Measurements from ENCODE around the gene IMMP2L. TPM values are rescaled to one million over a fixed set of nuclear protein-coding genes. Genes with fewer than 3 reads are reported as not detected.

The IMMP2L gene
- total and polyA plus RNA-seq, 2 of the 4 experiments (the other 2 are of a cell fraction): 5.8 to 9.3 TPM

DNA sequence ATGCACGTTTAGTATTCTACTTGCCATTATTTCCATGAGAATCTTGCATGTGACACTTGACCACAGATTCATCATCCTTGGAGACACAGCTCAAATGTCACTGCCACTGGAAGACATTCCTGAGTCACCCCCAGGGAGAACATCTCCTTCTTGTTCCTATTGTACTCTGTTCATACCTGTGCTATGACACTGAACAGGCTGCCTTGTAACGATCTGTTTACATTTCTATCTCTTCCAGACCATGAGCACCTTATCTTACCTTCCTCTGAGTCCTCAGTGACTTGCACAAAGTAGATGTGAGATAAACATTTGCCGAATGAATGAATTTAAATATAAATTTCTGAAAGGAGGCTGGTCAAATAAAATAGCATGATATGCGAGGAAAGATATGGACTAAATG, 803.2 kb downstream of the IMMP2L start:
- H2AK9ac ChIP-seq (replicated peaks; ENCODE audit: low read depth, low read length, poor library complexity): no peak overlapping the region
- in situ Hi-C loops (cut with MboI; ENCODE audit: low sequenced_read_pairs): no loop called here
- H2BK15ac ChIP-seq (ENCODE audit: low read depth, low read length): no peak overlapping the region
- H3K4ac ChIP-seq (ENCODE audit: low read depth, low read length): no peak overlapping the region
- H4K5ac ChIP-seq (ENCODE audit: low read depth, low read length): no peak overlapping the region
- no peak overlapping the region for H2BK5ac ChIP-seq (ENCODE audit: low read depth, low read length, poor library complexity, severe bottlenecking)
- H2AK5ac ChIP-seq (ENCODE audit: low read depth, low read length): no peak overlapping the region
- no peaks in the 10 kb centered on the region for H3K9me1 ChIP-seq (ENCODE audit: insufficient read depth, low read length)
- no peaks in the 10 kb centered on the region for H3K36me3 ChIP-seq (ENCODE audit: control insufficient read depth, insufficient read depth, low read length)
- no peak overlapping the region for H4K91ac ChIP-seq (ENCODE audit: insufficient read depth, low read depth, low read length)
- intact Hi-C loops (cut with micrococcal nuclease): loop anchor here (5.0 kb wide), 1 partner anchor 548 kb away; no protein-coding TSS in a partner anchor
- CTCF ChIA-PET: no interaction called here
- no peak overlapping the region for H3K14ac ChIP-seq (replicated peaks; ENCODE audit: low read depth, low read length)
- no peaks in the 10 kb centered on the region for H4K20me1 ChIP-seq (ENCODE audit: insufficient read depth, low read length)
- no TSS peak for BruUV-seq (replicated peaks)
- TF ChIP-seq RCOR1 (IDR thresholded peaks at IDR 0.05; ENCODE audit: insufficient replicate concordance, low read length) (no peak), NFE2L2 (IDR thresholded peaks at IDR 0.05; ENCODE audit: low read depth, low read length) (no peak), SMC3 (IDR thresholded peaks at IDR 0.05; ENCODE audit: low read depth, low read length) (no peak), FOS (IDR thresholded peaks at IDR 0.05; ENCODE audit: low read depth, low read length) (no peak), USF2 (IDR thresholded peaks at IDR 0.05; ENCODE audit: low read depth, low read length) (no peak), MXI1 (IDR thresholded peaks at IDR 0.05; ENCODE audit: borderline replicate concordance, low read depth, low read length) (no peak), BHLHE40 (IDR thresholded peaks at IDR 0.05; ENCODE audit: low read depth, low read length) (no peak), MAZ (IDR thresholded peaks at IDR 0.05; ENCODE audit: borderline replicate concordance, low read depth, low read length) (no peak), CEBPB (IDR thresholded peaks at IDR 0.05; ENCODE audit: low read depth, low read length) (no peak), POLR2A (IDR thresholded peaks at IDR 0.05; ENCODE audit: low read depth, low read length) (no peak), RFX5 (IDR thresholded peaks at IDR 0.05; ENCODE audit: low read depth, low read length) (no peak), ELK1 (IDR thresholded peaks at IDR 0.05; ENCODE audit: borderline replicate concordance, low read depth, low read length) (no peak), RAD21 (IDR thresholded peaks at IDR 0.05; ENCODE audit: low read length) (no peak), MAFK (IDR thresholded peaks at IDR 0.05; ENCODE audit: low read depth, low read length) (no peak), CHD1 (IDR thresholded peaks at IDR 0.05; ENCODE audit: low read depth, low read length) (no peak)
- TF ChIP-seq, protein P1, sequence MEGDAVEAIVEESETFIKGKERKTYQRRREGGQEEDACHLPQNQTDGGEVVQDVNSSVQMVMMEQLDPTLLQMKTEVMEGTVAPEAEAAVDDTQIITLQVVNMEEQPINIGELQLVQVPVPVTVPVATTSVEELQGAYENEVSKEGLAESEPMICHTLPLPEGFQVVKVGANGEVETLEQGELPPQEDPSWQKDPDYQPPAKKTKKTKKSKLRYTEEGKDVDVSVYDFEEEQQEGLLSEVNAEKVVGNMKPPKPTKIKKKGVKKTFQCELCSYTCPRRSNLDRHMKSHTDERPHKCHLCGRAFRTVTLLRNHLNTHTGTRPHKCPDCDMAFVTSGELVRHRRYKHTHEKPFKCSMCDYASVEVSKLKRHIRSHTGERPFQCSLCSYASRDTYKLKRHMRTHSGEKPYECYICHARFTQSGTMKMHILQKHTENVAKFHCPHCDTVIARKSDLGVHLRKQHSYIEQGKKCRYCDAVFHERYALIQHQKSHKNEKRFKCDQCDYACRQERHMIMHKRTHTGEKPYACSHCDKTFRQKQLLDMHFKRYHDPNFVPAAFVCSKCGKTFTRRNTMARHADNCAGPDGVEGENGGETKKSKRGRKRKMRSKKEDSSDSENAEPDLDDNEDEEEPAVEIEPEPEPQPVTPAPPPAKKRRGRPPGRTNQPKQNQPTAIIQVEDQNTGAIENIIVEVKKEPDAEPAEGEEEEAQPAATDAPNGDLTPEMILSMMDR (conservative IDR thresholded peaks at IDR 0.05; ENCODE audit: low read depth, low read length): no peak
- DNase-seq (no peak), ATAC-seq (ENCODE audit: low read depth) (no peak)
- no peaks in the 10 kb centered on the region for H3K27me3 ChIP-seq (ENCODE audit: control insufficient read depth, insufficient read depth, low read length)
- no peak overlapping the region for H3K23ac ChIP-seq (ENCODE audit: low read depth, low read length)
- H3K4me1 ChIP-seq (ENCODE audit: control insufficient read depth, insufficient read depth, low read length): no peaks in the 10 kb centered on the region
- no peak overlapping the region for H3K4me3 ChIP-seq (ENCODE audit: insufficient read depth, low read depth, low read length)
- H3K4me2 ChIP-seq (ENCODE audit: low read depth, low read length): no peak overlapping the region
- dilution Hi-C loops (cut with HindIII; ENCODE audit: low sequenced_read_pairs, unreplicated experiment): no loop called here
- H3K18ac ChIP-seq (ENCODE audit: low read depth, low read length): no peak overlapping the region
- H3K27ac ChIP-seq (ENCODE audit: insufficient read depth, low read length): no peak overlapping the region
- no peak overlapping the region for H2BK120ac ChIP-seq (ENCODE audit: low read depth, low read length)
- no peaks in the 10 kb centered on the region for H3K9me3 ChIP-seq (ENCODE audit: control insufficient read depth, insufficient read depth, low read length)
- no peak overlapping the region for H3K56ac ChIP-seq (ENCODE audit: extremely low read depth, insufficient read depth, low read length)
- no peaks in the 10 kb centered on the region for H3K79me1 ChIP-seq (ENCODE audit: low read depth in 1 of 2, low read length in 2 of 2)
- H4K8ac ChIP-seq (ENCODE audit: low read depth in 2 of 2, low read length in 2 of 2): no peak overlapping the region
- H2BK20ac ChIP-seq (ENCODE audit: low read depth, low read length): no peak overlapping the region
- no peak overlapping the region for H2AFZ ChIP-seq (replicated peaks; ENCODE audit: low read length, poor library complexity)
- H3K9ac ChIP-seq (ENCODE audit: low read depth, low read length): no peak overlapping the region
- WGBS, 2 experiments (ENCODE audit: extremely low coverage in 2 of 2, insufficient read length in 1 of 2): no CpG with 5 or more reads among the region's 4 CpGs
- POLR2A ChIA-PET (ENCODE audit: unreplicated experiment): no interaction called here
